ENCODE measurements around the gene VPS52.
A peak's percentile ranks its signal among the peaks of the same experiment; 100 is the strongest.
"Not testable (repeated sequence)": the region's sequence is repeated elsewhere in the genome, so short reads cannot be mapped to it uniquely, and the experiment has no call there.

VPS52 gene

GRCh38 chr6:33301877-33302276 lies 30.2 kb upstream of the VPS52 start:
- DNase-seq (ENCODE audit: low read depth), result no peak

DNA sequence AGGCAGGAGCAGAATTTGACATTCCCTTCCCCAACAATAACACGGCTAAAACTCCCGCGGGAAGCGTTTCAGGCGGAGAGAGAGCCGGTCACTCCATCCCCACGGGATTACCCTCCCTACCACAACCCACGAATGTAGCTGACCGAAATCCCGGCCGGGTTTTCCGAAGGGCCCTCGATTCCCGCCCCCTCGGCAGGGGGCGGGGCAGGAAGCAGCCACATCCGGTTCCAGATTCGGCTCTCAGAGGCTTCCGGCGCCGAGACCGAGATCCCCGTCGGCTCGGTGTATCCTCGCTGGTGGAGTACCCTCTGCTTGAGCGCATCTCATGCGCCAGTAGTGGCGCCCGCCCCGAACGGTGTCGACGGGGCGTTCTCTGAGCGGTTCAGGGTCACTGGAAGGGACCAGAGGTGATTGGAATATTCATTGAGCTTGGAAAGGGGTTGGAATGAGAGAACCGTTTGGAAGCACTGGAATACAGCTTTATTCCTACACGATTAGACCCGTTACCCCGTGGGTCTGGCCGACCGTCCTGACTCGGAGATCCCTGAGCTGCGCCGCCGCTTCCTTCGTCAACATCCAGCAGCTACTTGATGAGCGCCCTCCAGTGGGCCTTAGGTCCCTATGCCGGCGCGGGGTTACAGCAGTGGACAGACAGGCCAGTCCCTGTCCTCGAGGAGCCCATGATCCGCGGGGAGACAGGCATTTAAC lies 27.7 kb upstream of the VPS52 start:
- DNase-seq (ENCODE audit: low read depth), result peak; percentile 90

- no peak for DNase-seq (ENCODE audit: low read depth)
These were observed 27.1 kb upstream of the VPS52 start, which contains the start of gene RGL2 for GRCh38 chr6:33298773-33299236. RGL2 (minus strand) TSS chr6:33298942; CDS start chr6:33298610, 332 bp downstream.

DNA sequence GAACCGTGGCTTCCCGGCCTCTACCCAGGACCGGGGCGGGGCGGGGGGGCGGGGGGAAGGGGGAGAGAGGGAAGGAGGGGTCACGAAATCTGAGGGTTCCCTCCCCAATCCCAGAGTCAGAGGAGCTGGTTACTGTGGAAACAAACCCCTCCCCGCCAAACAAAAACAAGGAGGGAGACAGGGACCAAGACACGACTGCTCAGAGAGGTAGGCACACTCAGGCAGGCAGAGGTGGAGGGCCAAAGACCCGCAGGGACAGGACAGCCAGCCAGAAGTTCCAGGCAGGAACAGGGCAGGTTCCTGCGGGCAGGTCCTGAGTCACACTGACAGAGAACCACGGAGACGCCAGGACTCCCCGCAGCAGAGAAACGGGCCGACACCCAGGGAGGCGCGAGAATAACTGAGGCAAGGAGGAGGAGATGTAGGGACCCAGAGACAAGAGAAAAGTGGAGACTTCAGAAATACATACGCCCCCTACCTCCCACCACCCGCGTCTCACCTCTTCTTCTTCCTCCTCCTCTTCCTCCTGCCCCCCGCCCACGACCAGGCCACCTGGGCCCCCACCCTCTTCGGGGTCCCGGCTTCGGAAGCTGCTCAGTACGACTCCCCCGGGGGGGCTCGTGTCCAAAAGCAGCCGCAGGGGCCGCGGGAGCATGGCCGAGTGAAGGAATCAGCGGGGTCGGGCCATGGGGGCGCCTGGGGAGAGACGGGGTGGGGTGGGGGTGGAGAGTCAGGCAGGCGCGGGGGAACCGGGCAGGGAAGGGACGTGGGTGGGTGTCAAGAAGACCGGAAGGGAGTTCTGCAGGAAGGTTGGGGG lies 26.5 kb upstream of the VPS52 start:
- DNase-seq (ENCODE audit: low read depth), result peak; percentile 30

- no peak for DNase-seq (ENCODE audit: low read depth)
These were observed 25.8 kb upstream of the VPS52 start for GRCh38 chr6:33297406-33297955.

DNA sequence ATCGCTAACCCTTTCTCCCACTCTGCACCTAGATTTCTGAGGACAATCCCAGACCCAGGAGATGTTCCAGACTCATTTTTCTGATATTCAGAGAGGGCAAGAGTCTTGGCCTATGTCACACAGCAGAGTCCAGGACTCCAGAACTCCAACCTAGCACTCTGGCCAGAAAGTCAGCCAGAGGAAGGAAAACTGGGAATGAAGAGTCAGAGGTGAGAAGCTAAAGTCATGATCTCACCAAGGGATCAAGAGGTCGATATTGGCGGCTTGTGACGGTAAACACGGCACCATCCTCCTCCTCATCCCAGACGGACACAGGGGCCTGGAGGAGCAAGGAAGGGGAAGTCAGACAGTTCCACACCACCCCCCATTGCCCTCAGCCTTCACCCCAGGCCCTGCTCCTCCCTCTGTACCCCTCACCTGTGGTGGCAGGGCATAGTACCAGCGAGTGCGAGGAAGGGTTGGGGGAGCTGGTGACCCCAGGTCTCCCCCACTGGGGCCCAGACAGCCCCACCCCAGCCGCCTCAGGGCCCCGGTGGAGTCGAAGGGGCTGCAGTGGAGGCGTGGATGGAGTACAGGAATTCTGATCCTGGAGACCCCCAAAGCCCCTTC lies 25.2 kb upstream of the VPS52 start:
- DNase-seq (ENCODE audit: low read depth), result no peak

GRCh38 chr6:33295621-33296369 lies 24.1 kb upstream of the VPS52 start:
- no peak for DNase-seq (ENCODE audit: low read depth)

GRCh38 chr6:33294086-33294823 lies 22.6 kb upstream of the VPS52 start:
- DNase-seq (ENCODE audit: low read depth), result no peak

DNA sequence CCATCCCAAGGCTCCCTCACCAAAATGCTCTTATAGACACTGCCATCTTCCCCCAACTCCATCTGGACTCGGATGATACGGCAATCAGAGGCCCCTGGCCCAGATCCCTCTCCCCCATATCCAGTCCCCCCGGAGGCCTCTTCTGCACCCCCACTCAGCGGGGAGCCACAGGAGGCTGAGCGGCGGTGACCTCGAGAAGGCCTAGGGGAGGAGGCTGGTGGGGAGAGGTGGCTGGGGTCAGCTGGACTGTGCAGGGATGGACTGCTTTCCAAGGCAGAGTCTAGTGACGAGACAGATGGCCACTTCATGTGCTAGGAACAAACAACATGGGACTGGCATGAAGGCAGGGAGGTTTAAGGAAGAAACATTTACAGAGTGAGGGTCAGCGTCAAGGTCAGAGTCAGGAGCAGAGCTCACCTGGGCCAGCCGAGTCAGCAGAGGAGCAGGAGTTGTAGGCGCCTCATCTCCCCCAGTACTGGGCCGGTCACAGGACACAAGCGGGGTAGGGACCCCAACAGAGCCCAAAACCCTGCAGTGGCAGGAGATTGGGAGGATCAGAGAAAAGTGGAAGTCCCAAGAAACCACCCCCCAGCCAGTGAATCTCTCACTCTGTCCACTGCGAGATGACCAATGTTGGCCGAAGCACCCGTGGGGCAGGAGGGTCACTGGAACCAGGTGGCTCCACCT lies 21.5 kb upstream of the VPS52 start:
- DNase-seq (ENCODE audit: low read depth), result no peak

- no peak for DNase-seq (ENCODE audit: low read depth)
These were observed 18.8 kb upstream of the VPS52 start for GRCh38 chr6:33290459-33290858.

GRCh38 chr6:33289784-33290315 lies 18.2 kb upstream of the VPS52 start:
- no peak for DNase-seq (ENCODE audit: low read depth)

GRCh38 chr6:33288921-33289783 lies 17.5 kb upstream of the VPS52 start, which contains the start of the genes PFDN6 and WDR46:
PFDN6 (plus strand) TSS chr6:33289601; CDS start chr6:33289857, 256 bp downstream.
WDR46 (minus strand) TSS chr6:33289239; CDS start chr6:33289170, 69 bp downstream.
- DNase-seq (ENCODE audit: low read depth), result peak; percentile 65

DNA sequence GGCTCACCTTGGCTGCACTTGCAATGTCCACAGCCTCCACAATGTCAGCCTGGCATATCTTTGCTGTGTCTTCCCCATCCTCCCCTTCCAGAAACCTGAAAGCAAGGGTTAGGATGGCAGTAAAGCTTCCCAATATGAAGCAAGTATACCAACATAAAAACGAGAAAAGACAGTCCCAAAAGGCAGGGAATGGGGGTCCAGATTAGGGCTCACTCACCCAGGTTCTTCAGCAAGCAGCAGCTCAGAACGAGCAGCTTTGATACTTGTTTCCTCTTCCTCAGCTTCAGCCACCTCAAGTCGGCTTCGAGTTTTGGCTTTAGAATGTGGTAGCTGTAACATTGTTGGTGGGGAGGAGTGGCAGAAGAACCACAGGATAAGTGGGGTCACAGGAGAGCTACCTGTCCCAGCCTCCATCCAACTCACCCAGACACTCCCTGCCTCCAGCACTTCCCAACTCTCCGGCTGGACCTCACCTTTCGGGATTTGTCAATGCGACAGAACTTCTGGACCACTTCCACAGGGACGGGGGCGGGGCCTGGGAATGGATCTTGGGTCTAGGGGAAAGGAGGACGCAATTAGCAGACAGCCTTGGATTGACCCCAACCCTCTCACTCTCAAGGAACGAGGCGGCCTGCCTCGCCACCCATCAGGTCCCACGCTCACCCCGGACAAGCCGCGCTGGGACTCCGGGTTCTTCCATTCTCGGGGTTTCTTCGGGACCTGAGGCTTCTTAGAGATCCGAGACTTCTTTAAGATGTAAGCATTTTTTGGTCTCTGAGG lies 16.7 kb upstream of the VPS52 start:
- DNase-seq (ENCODE audit: low read depth), result no peak

- DNase-seq (ENCODE audit: low read depth), result no peak
These were observed 15.6 kb upstream of the VPS52 start for GRCh38 chr6:33286946-33287914.

- not testable (repeated sequence) for DNase-seq (ENCODE audit: low read depth)
These were observed 13.5 kb upstream of the VPS52 start for GRCh38 chr6:33285214-33285613.

DNA sequence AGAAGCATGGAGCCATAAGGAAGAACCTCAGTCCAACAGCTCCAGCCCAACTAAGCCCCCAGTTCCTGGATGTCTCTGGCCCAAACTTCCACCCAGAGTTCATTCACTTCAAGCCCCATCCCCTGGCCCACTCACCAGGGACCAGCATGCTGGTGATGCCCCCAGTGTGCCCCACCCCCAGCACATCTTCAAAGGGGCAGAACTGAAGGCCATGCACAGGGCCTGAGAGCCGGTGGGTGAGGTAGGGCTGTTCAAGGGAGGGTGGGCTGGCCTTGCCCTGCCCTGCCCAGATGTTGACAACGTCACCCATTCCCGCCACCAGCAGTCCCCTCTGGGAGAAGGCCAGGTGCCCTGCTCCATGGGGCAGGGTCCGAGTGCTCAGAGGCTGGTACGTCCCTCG lies 8.9 kb upstream of the VPS52 start:
- no peak for DNase-seq (ENCODE audit: low read depth)

GRCh38 chr6:33279971-33280511 lies 8.4 kb upstream of the VPS52 start:
- no peak for DNase-seq (ENCODE audit: low read depth)

Data from stimulated activated CD8-positive, alpha-beta memory T cell treated with anti-CD3 and anti-CD28 coated beads, Interleukin-12 subunit alpha, Interleukin-12 subunit beta, amount 100 ng/mL, for 1 hour (primary cell).